Activated CD4-positive, alpha-beta memory T cell treated with anti-CD3 and anti-CD28 coated beads, Interleukin-2, amount 10 ng/mL, durations not matched to agents 7 days and 5 days (primary cell): ENCODE results near the gene PCSK7. TPM values are rescaled to one million over a fixed set of nuclear protein-coding genes. Genes with fewer than 3 reads are reported as not detected.
"Not testable (repeated sequence)": the region's sequence is repeated elsewhere in the genome, so short reads cannot be mapped to it uniquely, and the experiment has no call there.

Experiments used
- CTCF ChIA-PET: fragments of 350-600 bp; sonication (Branson Sonifier 250); formaldehyde crosslinking; loops from one replicate; lab custom pipeline; 2021; ENCODE audit warnings: antibody characterized with exemption, inconsistent platforms; lab: Charles Lee
- POLR2A ChIA-PET: fragments of 350-600 bp; sonication (Branson Sonifier 250); formaldehyde crosslinking; loops from one replicate; lab custom pipeline; 2021; ENCODE audit warnings: antibody characterized with exemption; lab: Charles Lee
- DNase-seq: peaks from one replicate; pipeline ENCODE4 v3.0.0-alpha.2; 2020
- H3K27ac Mint-ChIP-seq: one replicate; pipeline ENCODE4 v1.8.0; 2021; ENCODE audit warnings: mild to moderate bottlenecking, mixed read lengths
- H3K27me3 Mint-ChIP-seq: one replicate; pipeline ENCODE4 v1.8.0; 2021; ENCODE audit warnings: mixed read lengths
- H3K36me3 Mint-ChIP-seq: one replicate; pipeline ENCODE4 v1.8.0; 2021; ENCODE audit warnings: low read depth, mixed read lengths
- H3K4me1 Mint-ChIP-seq: one replicate; pipeline ENCODE4 v1.8.0; 2021; ENCODE audit warnings: mixed read lengths
- H3K4me3 Mint-ChIP-seq: one replicate; pipeline ENCODE4 v1.8.0; 2021; ENCODE audit warnings: mild to moderate bottlenecking, mixed read lengths
- H3K9me3 Mint-ChIP-seq: one replicate; pipeline ENCODE4 v1.8.0; 2021; ENCODE audit warnings: mixed read lengths
- total RNA-seq, 2 experiments: library from RNA; stranded (reverse); gene quantifications; one replicate each; pipeline ENCODE4 v1.2.3, GENCODE V29; 2021

Gene PCSK7
- total RNA-seq, 2 experiments from 2014 or later, result 181 to 182 TPM

DNA sequence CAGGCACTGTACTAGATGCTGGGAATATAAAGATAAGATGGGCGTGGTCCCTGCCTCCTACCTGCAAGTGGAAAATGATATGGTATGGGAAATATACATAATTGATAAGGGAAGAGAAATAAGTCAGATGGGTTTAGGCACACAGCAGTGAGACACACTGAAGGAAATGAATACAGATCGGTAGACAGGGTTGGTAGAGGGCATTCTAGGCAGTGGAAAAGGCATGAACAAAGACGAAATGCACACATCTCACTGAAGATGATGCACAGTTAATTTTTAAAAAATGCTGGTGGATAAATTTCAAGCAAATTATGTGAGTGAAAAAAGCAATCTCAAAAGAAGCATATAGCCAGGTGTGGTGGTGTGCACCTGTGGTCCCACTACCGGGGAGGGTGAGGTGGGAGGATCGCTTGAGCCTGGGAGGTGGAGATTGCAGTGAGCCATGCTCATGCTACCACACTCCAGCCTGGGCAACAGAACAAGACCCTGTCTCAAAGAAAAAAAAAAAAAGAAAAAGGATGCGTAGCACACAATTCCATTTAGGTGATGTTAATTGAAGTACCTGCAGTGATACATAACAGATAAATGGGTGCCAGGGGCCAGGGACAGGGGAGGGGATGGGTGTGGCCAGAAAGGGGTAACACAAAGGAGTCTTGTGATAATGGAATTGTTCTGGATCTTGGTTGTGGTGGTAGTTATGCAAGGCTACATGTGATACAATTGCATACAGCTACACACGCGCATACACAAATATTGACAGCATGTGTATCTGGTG, 22.3 kb downstream of the PCSK7 start:
- CTCF ChIA-PET, result interaction anchor here (1.2 kb wide), 1 partner anchor 21 kb away, joined by 3 read pairs; no protein-coding TSS in a partner anchor
- DNase-seq, H3K4me3 Mint-ChIP-seq, H3K27me3 Mint-ChIP-seq, H3K27ac Mint-ChIP-seq, H3K9me3 Mint-ChIP-seq, POLR2A ChIA-PET, H3K4me1 Mint-ChIP-seq: not testable (repeated sequence)
- H3K36me3 Mint-ChIP-seq, result peaks cover 50% of the 10 kb centered on the region

DNA sequence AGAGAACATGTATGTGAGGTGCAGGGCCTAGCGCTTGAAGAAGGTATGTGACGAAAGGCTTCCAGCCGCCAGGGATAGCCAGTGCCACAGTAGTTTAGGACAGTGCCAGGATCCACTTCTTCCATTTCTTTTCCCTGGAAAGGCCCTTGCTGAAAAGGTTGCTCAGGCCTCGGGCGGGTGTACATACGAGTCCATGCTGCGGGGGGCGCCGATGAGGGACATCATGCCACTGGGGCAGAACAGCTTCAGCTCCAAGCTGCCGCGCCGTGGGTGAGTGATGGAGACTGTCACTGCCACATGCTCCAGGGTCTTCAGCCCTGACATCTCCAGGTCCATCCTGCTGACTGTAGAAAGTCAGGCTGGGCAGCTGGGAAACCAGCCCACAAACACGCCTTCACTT, 23.2 kb downstream of the PCSK7 start:
- H3K27ac Mint-ChIP-seq, H3K27me3 Mint-ChIP-seq, H3K4me1 Mint-ChIP-seq, H3K9me3 Mint-ChIP-seq, POLR2A ChIA-PET, DNase-seq, CTCF ChIA-PET, H3K4me3 Mint-ChIP-seq: not testable (repeated sequence)
- H3K36me3 Mint-ChIP-seq, result peaks cover 49% of the 10 kb centered on the region

DNA sequence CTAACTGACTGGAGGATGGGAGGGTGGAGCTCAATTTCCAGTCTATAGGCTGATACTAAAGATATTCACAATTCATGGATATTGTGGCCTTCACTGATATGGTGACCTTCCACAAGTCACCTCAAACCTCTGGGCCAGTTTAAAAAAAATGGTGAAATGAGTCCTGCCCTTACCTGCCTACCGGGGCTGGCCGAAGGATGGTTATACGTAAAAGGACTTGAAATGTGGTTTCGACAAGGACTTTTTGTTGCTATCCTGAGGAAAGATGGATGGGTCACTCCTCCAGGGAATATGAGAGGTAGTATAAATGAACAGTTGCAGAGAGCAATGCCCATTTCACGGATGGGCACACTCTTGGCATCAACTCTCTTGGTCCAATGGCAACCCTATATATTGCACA, 24.4 kb downstream of the PCSK7 start:
- H3K4me1 Mint-ChIP-seq, CTCF ChIA-PET, H3K27me3 Mint-ChIP-seq, H3K9me3 Mint-ChIP-seq, H3K27ac Mint-ChIP-seq, DNase-seq, POLR2A ChIA-PET, H3K4me3 Mint-ChIP-seq: not testable (repeated sequence)
- H3K36me3 Mint-ChIP-seq, result peaks cover 42% of the 10 kb centered on the region

DNA sequence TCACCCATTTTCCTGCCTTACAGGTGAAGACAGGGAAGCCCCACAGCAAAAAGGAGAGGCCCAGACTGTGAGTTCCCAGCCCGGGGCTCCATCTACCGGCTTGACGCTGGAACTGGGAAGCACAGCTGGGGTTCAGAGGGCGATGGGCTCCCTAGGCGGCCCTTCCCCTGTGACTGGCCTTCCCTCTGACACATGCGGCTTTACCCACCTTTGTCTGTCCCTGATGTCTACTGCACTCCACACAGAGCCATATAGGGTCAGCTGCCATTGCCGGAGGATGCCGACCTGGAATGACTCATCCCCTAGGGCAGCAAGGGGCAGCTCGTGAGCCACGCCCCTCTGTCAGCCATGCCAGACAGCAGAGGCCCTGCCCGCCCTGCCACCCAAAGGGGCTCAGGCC, 25.0 kb downstream of the PCSK7 start:
- H3K27ac Mint-ChIP-seq, H3K4me3 Mint-ChIP-seq, POLR2A ChIA-PET, H3K9me3 Mint-ChIP-seq, H3K27me3 Mint-ChIP-seq, DNase-seq, CTCF ChIA-PET, H3K4me1 Mint-ChIP-seq: not testable (repeated sequence)
- peaks cover 39% of the 10 kb centered on the region for H3K36me3 Mint-ChIP-seq

DNA sequence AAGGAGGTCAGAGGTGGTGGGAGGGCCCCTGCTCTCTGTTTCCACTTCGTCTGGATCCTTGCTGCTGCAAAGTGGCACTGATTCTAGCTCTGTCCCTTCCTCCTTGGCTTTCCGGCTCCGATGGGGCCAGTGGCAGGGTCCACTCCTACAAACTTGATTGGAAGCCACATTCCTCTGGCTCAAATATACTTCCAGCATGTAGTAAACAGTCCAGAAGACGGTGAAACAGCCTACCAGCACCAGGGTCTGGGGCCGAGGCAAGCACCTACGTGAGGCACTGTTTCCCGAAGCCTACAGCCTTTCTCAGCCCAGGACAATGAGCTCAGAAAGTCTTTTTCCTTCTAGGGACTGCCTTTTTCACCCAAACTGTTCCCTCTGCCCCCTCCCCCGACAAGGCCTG, 25.8 kb downstream of the PCSK7 start:
- H3K4me1 Mint-ChIP-seq, H3K27me3 Mint-ChIP-seq, CTCF ChIA-PET, POLR2A ChIA-PET, H3K9me3 Mint-ChIP-seq, H3K4me3 Mint-ChIP-seq, DNase-seq, H3K27ac Mint-ChIP-seq: not testable (repeated sequence)
- peaks cover 32% of the 10 kb centered on the region for H3K36me3 Mint-ChIP-seq

DNA sequence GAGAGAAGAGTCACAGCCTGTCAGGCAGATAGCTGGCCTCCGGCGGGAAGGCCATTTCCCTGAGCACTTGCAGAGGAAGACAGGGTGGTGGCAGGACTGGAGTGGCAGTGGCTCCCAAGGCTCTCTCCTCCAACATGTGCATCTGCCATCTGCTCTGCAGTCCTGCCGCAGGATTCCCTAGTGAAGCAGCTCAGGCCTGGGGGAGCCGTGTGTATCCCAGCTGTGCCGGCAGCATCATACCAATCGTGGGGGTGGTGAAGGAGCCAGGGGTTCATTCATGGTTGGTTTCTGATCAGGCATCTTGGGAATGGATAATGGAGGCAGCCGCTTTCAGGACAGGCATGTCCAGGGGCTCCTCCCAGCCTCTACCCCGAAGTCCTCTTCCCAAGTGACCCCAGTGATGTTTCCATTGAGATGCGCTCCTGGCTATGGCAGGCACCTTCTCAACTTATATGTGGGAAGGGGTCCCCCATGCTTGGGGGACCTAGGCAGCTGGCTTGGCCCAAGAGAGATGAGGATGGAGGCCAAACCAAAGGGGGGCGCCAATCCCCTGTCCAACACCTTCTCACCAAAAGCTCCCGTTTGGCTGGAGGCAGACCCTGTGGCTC, 26.6 kb downstream of the PCSK7 start:
- POLR2A ChIA-PET, result no interaction called here
- H3K27me3 Mint-ChIP-seq, result no peaks in the 10 kb centered on the region
- peaks cover 29% of the 10 kb centered on the region for H3K36me3 Mint-ChIP-seq
- no peak overlapping the region for H3K4me3 Mint-ChIP-seq
- H3K27ac Mint-ChIP-seq, result no peak overlapping the region
- no peaks in the 10 kb centered on the region for H3K9me3 Mint-ChIP-seq
- no peak for DNase-seq
- CTCF ChIA-PET, result no interaction called here
- H3K4me1 Mint-ChIP-seq, result no peaks in the 10 kb centered on the region

DNA sequence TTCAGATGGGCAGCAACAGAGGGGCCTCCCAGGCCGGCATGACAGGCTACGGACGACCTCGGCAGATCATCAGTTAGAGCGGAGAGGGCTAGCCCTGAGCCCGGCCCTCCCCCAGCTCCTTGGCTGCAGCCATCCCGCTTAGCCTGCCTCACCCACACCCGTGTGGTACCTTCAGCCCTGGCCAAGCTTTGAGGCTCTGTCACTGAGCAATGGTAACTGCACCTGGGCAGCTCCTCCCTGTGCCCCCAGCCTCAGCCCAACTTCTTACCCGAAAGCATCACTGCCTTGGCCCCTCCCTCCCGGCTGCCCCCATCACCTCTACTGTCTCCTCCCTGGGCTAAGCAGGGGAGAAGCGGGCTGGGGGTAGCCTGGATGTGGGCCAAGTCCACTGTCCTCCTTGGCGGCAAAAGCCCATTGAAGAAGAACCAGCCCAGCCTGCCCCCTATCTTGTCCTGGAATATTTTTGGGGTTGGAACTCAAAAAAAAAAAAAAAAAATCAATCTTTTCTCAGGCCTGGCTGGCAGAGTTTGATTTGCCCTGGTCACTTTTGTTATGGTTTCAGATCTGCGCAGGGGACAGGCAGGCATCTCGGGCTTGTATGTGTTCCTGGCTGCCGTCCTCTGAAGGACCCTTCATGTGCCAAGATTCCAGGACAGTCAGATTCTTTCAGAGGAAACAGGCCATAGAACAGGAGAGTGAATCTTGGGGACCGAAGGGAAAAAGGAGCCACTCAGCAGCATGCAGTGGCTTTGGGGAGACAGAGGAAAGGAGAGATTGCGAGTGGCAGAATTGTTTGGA, 27.4 kb downstream of the PCSK7 start:
- DNase-seq, result no peak
- peaks cover 25% of the 10 kb centered on the region for H3K36me3 Mint-ChIP-seq
- POLR2A ChIA-PET, result interaction anchor here (2.5 kb wide), 1 partner anchor 22 kb away, joined by 9 read pairs; no protein-coding TSS in a partner anchor
- no peak overlapping the region for H3K4me3 Mint-ChIP-seq
- H3K4me1 Mint-ChIP-seq, result no peaks in the 10 kb centered on the region
- CTCF ChIA-PET, result no interaction called here
- H3K27ac Mint-ChIP-seq, result no peak overlapping the region
- H3K27me3 Mint-ChIP-seq, result no peaks in the 10 kb centered on the region
- no peaks in the 10 kb centered on the region for H3K9me3 Mint-ChIP-seq

DNA sequence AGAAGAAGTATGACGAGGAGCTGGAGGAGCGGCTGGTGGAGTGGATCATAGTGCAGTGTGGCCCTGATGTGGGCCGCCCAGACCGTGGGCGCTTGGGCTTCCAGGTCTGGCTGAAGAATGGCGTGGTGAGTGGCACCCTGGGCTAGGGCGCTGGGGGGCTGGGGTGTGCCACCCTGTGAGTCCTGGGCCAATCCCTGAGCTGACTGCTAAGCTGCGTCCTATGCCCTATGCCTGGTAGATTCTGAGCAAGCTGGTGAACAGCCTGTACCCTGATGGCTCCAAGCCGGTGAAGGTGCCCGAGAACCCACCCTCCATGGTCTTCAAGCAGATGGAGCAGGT, 28.8 kb downstream of the PCSK7 start:
- Mint-ChIP-seq H3K27ac (no peak overlapping the region), H3K27me3 (no peaks in the 10 kb centered on the region), H3K4me1 (no peaks in the 10 kb centered on the region), H3K36me3 (peaks cover 21% of the 10 kb centered on the region), H3K9me3 (no peaks in the 10 kb centered on the region), H3K4me3 (no peak overlapping the region)
- DNase-seq, result no peak
- ChIA-PET CTCF (interaction anchor here (1.0 kb wide), 1 partner anchor 24 kb away, joined by 4 read pairs; no protein-coding TSS in a partner anchor), POLR2A (interaction anchor here (1.1 to 2.5 kb wide), 4 partner anchors 10 to 24 kb away, joined by 3 to 9 read pairs (median 4); no protein-coding TSS in a partner anchor)

DNA sequence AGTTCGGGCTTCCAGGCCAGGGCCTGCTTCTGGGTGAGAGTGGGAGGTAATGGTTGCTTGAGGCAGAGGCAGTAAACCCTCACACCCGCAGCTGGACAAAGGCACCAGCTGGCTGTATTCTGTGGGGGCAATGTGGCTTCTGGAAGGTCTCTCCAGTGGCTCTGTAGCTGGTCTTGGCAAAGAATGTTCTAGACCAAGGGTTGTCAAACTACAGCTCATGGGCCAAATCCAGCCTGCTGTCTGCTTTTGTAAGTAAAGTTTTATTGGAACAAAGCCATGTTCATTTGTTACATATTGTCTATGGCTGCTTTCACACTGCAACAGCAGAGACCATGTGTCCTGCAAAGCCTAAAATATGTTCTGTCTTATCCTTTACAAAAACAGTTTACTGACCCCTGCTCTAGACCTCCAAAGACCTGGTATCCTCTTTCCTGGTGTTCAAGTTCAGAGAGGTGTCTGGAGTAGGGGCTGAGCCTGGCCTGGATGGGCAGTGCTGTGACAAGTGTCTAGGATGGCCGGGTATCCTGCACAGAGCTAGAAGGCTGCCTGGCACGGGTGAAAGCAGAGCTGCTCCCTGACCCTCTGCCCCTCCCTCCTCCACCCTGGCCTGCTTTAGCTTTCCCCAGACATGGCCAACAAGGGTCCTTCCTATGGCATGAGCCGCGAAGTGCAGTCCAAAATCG, 29.3 kb downstream of the PCSK7 start:
- ChIA-PET POLR2A (interaction anchor here (0.9 to 2.5 kb wide), 6 partner anchors 9 to 24 kb away, joined by 3 to 9 read pairs (median 3); no protein-coding TSS in a partner anchor), CTCF (interaction anchor here (1.0 kb wide), 1 partner anchor 24 kb away, joined by 4 read pairs; no protein-coding TSS in a partner anchor)
- no peak overlapping the region for H3K27ac Mint-ChIP-seq
- peaks cover 21% of the 10 kb centered on the region for H3K36me3 Mint-ChIP-seq
- no peaks in the 10 kb centered on the region for H3K27me3 Mint-ChIP-seq
- DNase-seq, result no peak
- no peaks in the 10 kb centered on the region for H3K9me3 Mint-ChIP-seq
- no peaks in the 10 kb centered on the region for H3K4me1 Mint-ChIP-seq
- H3K4me3 Mint-ChIP-seq, result no peak overlapping the region

DNA sequence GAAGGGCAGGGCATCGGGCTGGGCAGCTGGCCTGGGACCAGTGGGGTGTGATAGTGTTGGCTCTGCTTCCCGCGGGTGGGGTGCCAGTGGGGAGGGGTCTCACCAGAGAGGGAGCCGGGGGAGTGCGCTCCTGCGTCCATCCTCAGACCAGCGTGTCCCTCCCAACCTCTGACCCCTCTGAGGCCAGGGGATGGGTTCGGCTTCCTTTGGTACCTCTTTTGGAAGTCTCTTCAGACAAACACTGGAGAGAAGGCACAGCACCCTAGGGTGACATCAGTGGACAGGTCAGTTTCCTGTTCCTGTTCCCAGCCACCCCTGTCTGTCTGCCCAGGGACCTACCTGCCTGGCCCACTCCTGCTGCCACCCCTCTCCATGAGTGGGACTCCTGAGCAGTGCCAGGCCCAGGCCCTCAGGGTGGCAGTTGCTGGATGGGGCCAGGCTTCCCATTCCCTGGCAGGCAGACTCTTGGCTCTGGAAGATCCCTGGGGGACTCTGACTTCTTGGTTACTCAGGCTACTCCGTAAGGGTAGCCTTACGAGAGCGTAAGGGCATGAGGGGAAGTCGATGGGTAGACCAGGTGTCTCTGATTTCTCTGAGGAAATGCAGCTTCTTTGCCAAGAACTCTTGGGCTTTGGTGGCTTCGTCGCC, 30.1 kb downstream of the PCSK7 start:
- H3K4me1 Mint-ChIP-seq, result no peaks in the 10 kb centered on the region
- H3K27me3 Mint-ChIP-seq, result no peaks in the 10 kb centered on the region
- no peak overlapping the region for H3K4me3 Mint-ChIP-seq
- peaks cover 21% of the 10 kb centered on the region for H3K36me3 Mint-ChIP-seq
- ChIA-PET POLR2A (interaction anchor here (0.9 to 2.5 kb wide), 5 partner anchors 9 to 25 kb away, joined by 3 to 9 read pairs (median 3); no protein-coding TSS in a partner anchor), CTCF (no interaction called here)
- H3K9me3 Mint-ChIP-seq, result no peaks in the 10 kb centered on the region
- no peak for DNase-seq
- no peak overlapping the region for H3K27ac Mint-ChIP-seq

DNA sequence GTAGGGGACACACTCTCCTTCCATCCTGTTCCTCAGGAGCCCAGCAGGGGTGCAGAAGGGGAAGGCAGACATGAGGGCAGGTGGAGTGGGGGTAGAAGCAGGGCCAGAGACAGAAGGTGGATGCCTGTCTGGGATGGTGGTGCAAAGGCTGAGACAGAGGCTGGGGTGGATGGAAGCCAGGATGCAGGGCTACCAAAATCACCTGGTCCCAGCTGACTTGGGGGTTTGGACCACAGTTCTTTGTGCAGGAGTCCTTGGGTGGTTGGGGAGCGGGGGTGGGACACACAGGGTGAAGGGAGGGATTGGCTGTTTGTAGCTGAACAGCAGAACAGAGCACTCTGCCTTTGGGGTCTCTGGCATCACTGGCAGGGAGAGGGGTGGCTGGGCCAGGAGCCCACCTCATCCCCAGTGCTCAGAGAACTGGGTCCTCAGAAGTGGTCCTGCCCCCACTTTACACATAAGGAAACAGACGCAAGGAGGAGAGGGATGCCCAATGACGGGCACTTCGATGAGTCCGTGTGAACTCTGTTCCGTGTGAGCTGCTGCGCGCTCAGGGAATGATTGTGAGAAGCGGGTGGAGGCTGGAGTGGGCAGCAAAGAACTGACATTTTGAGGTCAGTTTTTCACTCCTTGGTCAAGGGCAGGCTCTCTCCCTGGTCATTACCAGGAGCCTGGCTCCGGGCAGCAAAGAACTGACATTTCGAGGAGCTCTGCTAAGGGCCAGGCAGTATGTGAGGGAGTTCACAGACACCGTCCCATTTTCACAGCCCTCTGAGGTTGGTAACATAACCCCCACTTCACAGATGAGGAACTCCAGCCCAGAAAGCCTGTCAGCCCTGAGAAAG, 30.8 kb downstream of the PCSK7 start:
- Mint-ChIP-seq H3K27me3 (no peaks in the 10 kb centered on the region), H3K4me1 (no peaks in the 10 kb centered on the region), H3K27ac (no peak overlapping the region), H3K36me3 (peaks cover 20% of the 10 kb centered on the region), H3K9me3 (no peaks in the 10 kb centered on the region), H3K4me3 (no peak overlapping the region)
- CTCF ChIA-PET, result no interaction called here
- DNase-seq, result no peak
- POLR2A ChIA-PET, result interaction anchor here (1.3 to 1.5 kb wide), 2 partner anchors 10 to 22 kb away, joined by 3 to 6 read pairs; partner anchors contain the start of gene SIDT2
